ENCODE data around the gene PTTG1IP2.

DNA sequence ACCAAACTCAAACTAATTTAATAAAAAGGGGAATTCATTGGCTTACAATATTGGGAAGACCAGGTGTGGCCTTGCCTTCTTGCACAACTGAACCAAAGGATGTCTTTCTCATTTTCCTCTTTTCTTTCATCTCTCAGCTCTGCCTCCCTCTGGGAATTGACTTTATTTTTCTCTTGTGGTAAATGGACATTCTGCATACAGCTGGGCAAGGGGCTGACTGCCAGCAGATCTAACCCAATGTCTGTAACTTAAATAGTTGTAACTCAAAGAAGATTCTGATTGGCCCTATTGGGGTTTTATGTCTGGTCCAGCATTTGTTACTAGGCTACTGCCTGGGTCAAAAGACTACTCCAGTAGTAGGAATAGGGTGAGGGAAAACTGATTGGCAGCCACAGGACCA, 15.3 kb downstream of the PTTG1IP2 start:
- TF ChIP-seq CTCF (IDR thresholded peaks at IDR 0.05), result no peak
- TF ChIP-seq ZFX (IDR thresholded peaks at IDR 0.05; ENCODE audit: borderline replicate concordance), result no peak
